ENCODE measurements around the gene AKT2. TPM values are rescaled to one million over a fixed set of nuclear protein-coding genes. Genes with fewer than 3 reads are reported as not detected.

AKT2 gene
- total RNA-seq, 1 experiment from 2014 or later: 182 TPM

DNA sequence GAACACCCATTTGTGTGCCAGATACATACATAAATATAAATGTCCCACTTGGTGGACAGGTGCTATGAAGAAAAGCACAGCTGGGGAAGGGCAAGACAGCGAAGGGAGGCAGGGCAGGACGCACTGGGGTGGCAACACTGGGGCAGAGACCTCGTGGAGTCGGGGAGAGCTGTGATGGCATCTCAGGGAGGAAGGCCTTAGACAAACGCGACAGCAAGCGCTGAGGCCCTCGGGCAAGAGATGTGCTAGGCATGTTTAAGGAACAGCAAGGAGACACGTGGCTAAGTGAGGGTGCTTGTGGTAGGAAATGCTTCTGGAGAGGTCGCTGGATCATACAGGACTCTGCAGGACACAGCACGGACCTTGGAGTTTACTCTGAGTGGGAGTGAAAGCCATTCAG is 35.4 kb downstream of the AKT2 start:
- CTCF ChIA-PET: no interaction called here
- no peaks in the 10 kb centered on the region for H3K9me3 Mint-ChIP-seq (ENCODE audit: low read depth, unreplicated experiment)
- DNase-seq: no peak
- intact Hi-C loops (cut with micrococcal nuclease; ENCODE audit: unreplicated experiment): no loop called here
- H3K4me3 Mint-ChIP-seq (ENCODE audit: low read depth, unreplicated experiment): no peak overlapping the region
- TF ChIP-seq, protein P1, sequence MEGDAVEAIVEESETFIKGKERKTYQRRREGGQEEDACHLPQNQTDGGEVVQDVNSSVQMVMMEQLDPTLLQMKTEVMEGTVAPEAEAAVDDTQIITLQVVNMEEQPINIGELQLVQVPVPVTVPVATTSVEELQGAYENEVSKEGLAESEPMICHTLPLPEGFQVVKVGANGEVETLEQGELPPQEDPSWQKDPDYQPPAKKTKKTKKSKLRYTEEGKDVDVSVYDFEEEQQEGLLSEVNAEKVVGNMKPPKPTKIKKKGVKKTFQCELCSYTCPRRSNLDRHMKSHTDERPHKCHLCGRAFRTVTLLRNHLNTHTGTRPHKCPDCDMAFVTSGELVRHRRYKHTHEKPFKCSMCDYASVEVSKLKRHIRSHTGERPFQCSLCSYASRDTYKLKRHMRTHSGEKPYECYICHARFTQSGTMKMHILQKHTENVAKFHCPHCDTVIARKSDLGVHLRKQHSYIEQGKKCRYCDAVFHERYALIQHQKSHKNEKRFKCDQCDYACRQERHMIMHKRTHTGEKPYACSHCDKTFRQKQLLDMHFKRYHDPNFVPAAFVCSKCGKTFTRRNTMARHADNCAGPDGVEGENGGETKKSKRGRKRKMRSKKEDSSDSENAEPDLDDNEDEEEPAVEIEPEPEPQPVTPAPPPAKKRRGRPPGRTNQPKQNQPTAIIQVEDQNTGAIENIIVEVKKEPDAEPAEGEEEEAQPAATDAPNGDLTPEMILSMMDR (IDR thresholded peaks at IDR 0.05; ENCODE audit: unreplicated experiment): no peak
- no TSS peak for BruUV-seq (replicated peaks)
- no peaks in the 10 kb centered on the region for H3K4me1 Mint-ChIP-seq (ENCODE audit: low read depth, unreplicated experiment)
- no peak overlapping the region for H3K27ac Mint-ChIP-seq (ENCODE audit: unreplicated experiment)
- H3K36me3 Mint-ChIP-seq (ENCODE audit: insufficient read depth, unreplicated experiment): peaks cover 26% of the 10 kb centered on the region
- no peaks in the 10 kb centered on the region for H3K27me3 Mint-ChIP-seq (ENCODE audit: unreplicated experiment)

- intact Hi-C loops (cut with micrococcal nuclease; ENCODE audit: unreplicated experiment): no loop called here
- TF ChIP-seq, protein P1 (IDR thresholded peaks at IDR 0.05; ENCODE audit: unreplicated experiment): no peak
- Mint-ChIP-seq H3K36me3 (ENCODE audit: insufficient read depth, unreplicated experiment) (peaks cover 21% of the 10 kb centered on the region), H3K27ac (ENCODE audit: unreplicated experiment) (no peak overlapping the region), H3K4me1 (ENCODE audit: low read depth, unreplicated experiment) (no peaks in the 10 kb centered on the region), H3K4me3 (ENCODE audit: low read depth, unreplicated experiment) (no peak overlapping the region), H3K9me3 (ENCODE audit: low read depth, unreplicated experiment) (no peaks in the 10 kb centered on the region), H3K27me3 (ENCODE audit: unreplicated experiment) (no peaks in the 10 kb centered on the region)
- CTCF ChIA-PET: no interaction called here
- DNase-seq: no peak
- BruUV-seq (replicated peaks): no TSS peak
Measured at GRCh38 chr19:40249201-40249600, 35.9 kb downstream of the AKT2 start.

GRCh38 chr19:40247735-40248262 is 37.3 kb downstream of the AKT2 start:
- TF ChIP-seq, protein P1 (IDR thresholded peaks at IDR 0.05; ENCODE audit: unreplicated experiment): no peak
- no peaks in the 10 kb centered on the region for H3K27me3 Mint-ChIP-seq (ENCODE audit: unreplicated experiment)
- BruUV-seq (replicated peaks): no TSS peak
- CTCF ChIA-PET: no interaction called here
- DNase-seq: no peak
- no peaks in the 10 kb centered on the region for H3K4me1 Mint-ChIP-seq (ENCODE audit: low read depth, unreplicated experiment)
- peaks cover 19% of the 10 kb centered on the region for H3K36me3 Mint-ChIP-seq (ENCODE audit: insufficient read depth, unreplicated experiment)
- no peaks in the 10 kb centered on the region for H3K9me3 Mint-ChIP-seq (ENCODE audit: low read depth, unreplicated experiment)
- intact Hi-C loops (cut with micrococcal nuclease; ENCODE audit: unreplicated experiment): no loop called here
- H3K27ac Mint-ChIP-seq (ENCODE audit: unreplicated experiment): no peak overlapping the region
- no peak overlapping the region for H3K4me3 Mint-ChIP-seq (ENCODE audit: low read depth, unreplicated experiment)

DNA sequence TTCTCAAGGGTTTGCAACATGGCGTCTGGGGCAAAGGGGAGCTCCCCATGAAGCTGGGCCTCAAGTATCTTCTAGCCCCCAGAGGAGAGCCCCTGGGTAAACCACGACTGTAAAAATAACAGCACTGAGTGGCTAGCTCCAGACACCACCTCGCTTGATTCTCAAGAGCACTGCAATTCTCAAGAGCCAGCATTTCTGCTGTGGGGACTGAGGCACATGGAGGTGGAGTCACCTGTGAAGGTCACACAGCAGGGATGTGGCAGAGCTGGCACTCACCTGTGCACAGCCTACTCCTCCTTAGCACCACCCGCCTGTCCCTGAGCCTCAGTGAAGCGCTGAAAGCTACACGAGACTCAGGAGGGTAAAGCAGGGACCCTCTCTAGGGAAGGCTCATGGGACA is 38.0 kb downstream of the AKT2 start:
- Mint-ChIP-seq H3K9me3 (ENCODE audit: low read depth, unreplicated experiment) (no peaks in the 10 kb centered on the region), H3K4me3 (ENCODE audit: low read depth, unreplicated experiment) (no peak overlapping the region), H3K36me3 (ENCODE audit: insufficient read depth, unreplicated experiment) (peaks cover 24% of the 10 kb centered on the region), H3K27me3 (ENCODE audit: unreplicated experiment) (no peaks in the 10 kb centered on the region), H3K4me1 (ENCODE audit: low read depth, unreplicated experiment) (no peaks in the 10 kb centered on the region), H3K27ac (ENCODE audit: unreplicated experiment) (no peak overlapping the region)
- BruUV-seq (replicated peaks): no TSS peak
- CTCF ChIA-PET: no interaction called here
- TF ChIP-seq, protein P1 (IDR thresholded peaks at IDR 0.05; ENCODE audit: unreplicated experiment): no peak
- intact Hi-C loops (cut with micrococcal nuclease; ENCODE audit: unreplicated experiment): no loop called here
- no peak for DNase-seq
